Parathyroid adenoma (tissue), 2 donors: ENCODE data around the gene OPHN1.

Experiments
- H2AFZ ChIP-seq: fragments of 300-600 bp; sonication (generic); one replicate; pipeline ENCODE4 v1.7.0; 2017; ENCODE audit warnings: antibody characterized with exemption, mild to moderate bottlenecking
- H3K27ac ChIP-seq: fragments of 300-600 bp; sonication (generic); one replicate; pipeline ENCODE4 v1.7.0; 2017
- H3K27me3 ChIP-seq: fragments of 300-600 bp; sonication (generic); one replicate; pipeline ENCODE4 v1.7.0; 2017; ENCODE audit warnings: low read length; ENCODE audit not compliant: control insufficient read depth, insufficient read depth
- H3K36me3 ChIP-seq: fragments of 300-600 bp; sonication (generic); one replicate; pipeline ENCODE4 v1.7.0; 2017; ENCODE audit warnings: low read length; ENCODE audit not compliant: control insufficient read depth, insufficient read depth
- H3K4me1 ChIP-seq: fragments of 300-600 bp; sonication (generic); one replicate; pipeline ENCODE4 v1.7.0; 2017; ENCODE audit warnings: control low read depth
- H3K4me2 ChIP-seq: fragments of 300-600 bp; sonication (generic); one replicate; pipeline ENCODE4 v1.7.0; 2017; ENCODE audit warnings: low read length
- H3K4me3 ChIP-seq: fragments of 300-600 bp; sonication (generic); one replicate; pipeline ENCODE4 v1.7.0; 2017; ENCODE audit warnings: low read depth, low read length
- H3K79me2 ChIP-seq: fragments of 300-600 bp; sonication (generic); one replicate; pipeline ENCODE4 v1.7.0; 2017; ENCODE audit warnings: control low read depth
- H3K9ac ChIP-seq: fragments of 300-600 bp; sonication (generic); one replicate; pipeline ENCODE4 v1.7.0; 2017; ENCODE audit warnings: mild to moderate bottlenecking
- H3K9me3 ChIP-seq: fragments of 300-600 bp; sonication (generic); one replicate; pipeline ENCODE4 v1.7.0; 2017; ENCODE audit warnings: low read length; ENCODE audit not compliant: control insufficient read depth
- TF ChIP-seq, protein P1 (sequence below): fragments of 300-600 bp; sonication (generic); IDR thresholded peaks from one replicate; pipeline ENCODE4 v1.7.0; 2017; ENCODE audit warnings: antibody characterized with exemption, mild to moderate bottlenecking
- donor health status: primary hyperparathyroidism.

The OPHN1 gene

DNA sequence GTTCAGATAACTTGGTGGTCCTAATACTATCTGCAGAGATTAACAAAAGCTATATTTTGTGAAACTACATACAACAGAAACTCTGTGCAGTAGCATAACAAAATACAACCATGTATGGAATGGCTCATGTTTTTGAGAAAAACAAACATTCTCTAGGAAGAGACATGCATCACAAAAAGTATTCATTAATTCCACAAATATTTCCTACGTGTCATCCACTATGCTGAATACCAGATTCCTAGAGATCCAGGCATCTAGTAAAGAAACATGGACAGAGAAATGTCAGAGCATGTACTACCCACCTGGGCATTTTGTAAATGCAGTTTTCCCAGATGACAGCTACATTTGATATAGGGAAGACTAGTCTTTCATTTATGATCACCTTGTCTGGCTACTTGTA, 248.1 kb downstream of the OPHN1 start:
- H3K9me3 ChIP-seq, result no peaks in the 10 kb centered on the region

DNA sequence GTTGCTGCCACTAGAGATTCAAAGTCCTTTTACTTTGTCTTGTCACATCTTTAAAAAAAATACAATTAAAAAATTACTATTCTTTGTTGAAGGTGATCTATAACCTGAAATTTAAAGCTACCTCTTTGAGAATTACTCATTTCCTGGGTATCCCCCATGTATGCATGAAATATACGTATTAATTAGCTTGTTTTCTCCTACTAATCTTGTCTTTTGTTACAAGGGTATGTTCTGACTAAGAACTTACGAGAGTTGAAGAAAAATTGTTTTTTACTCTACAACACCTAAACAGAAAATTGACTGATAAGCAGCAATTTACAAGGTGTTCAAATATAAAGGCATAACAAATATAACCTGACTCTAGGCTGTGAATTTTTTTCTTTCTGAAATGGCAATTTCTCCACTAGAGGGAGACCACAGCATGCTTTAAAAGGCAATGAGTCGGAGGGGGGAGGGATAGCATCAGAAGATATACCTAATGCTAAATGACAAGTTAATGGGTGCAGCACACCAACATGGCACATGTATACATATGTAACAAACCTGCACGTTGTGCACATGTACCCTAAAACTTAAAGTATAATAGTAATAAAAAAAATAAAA, 249.6 kb downstream of the OPHN1 start:
- no peaks in the 10 kb centered on the region for H3K9me3 ChIP-seq
- no peak overlapping the region for H3K9ac ChIP-seq
- H3K4me2 ChIP-seq, result no peak overlapping the region
- no peaks in the 10 kb centered on the region for H3K27me3 ChIP-seq
- no peaks in the 10 kb centered on the region for H3K36me3 ChIP-seq
- no peaks in the 10 kb centered on the region for H3K79me2 ChIP-seq
- no peak overlapping the region for H2AFZ ChIP-seq
- H3K4me1 ChIP-seq, result no peaks in the 10 kb centered on the region
- H3K27ac ChIP-seq, result no peak overlapping the region
- TF ChIP-seq, protein P1, sequence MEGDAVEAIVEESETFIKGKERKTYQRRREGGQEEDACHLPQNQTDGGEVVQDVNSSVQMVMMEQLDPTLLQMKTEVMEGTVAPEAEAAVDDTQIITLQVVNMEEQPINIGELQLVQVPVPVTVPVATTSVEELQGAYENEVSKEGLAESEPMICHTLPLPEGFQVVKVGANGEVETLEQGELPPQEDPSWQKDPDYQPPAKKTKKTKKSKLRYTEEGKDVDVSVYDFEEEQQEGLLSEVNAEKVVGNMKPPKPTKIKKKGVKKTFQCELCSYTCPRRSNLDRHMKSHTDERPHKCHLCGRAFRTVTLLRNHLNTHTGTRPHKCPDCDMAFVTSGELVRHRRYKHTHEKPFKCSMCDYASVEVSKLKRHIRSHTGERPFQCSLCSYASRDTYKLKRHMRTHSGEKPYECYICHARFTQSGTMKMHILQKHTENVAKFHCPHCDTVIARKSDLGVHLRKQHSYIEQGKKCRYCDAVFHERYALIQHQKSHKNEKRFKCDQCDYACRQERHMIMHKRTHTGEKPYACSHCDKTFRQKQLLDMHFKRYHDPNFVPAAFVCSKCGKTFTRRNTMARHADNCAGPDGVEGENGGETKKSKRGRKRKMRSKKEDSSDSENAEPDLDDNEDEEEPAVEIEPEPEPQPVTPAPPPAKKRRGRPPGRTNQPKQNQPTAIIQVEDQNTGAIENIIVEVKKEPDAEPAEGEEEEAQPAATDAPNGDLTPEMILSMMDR, result peak; percentile 27
- no peak overlapping the region for H3K4me3 ChIP-seq

More for the DNA sequence above, 248.1 kb downstream of the OPHN1 start:
- H3K4me2 ChIP-seq, result no peak overlapping the region
- no peak overlapping the region for H2AFZ ChIP-seq
- no peaks in the 10 kb centered on the region for H3K27me3 ChIP-seq
- H3K9ac ChIP-seq, result no peak overlapping the region
- TF ChIP-seq, protein P1, result no peak
- no peaks in the 10 kb centered on the region for H3K36me3 ChIP-seq
- H3K27ac ChIP-seq, result no peak overlapping the region
- no peaks in the 10 kb centered on the region for H3K4me1 ChIP-seq
- H3K79me2 ChIP-seq, result no peaks in the 10 kb centered on the region
- no peak overlapping the region for H3K4me3 ChIP-seq

DNA sequence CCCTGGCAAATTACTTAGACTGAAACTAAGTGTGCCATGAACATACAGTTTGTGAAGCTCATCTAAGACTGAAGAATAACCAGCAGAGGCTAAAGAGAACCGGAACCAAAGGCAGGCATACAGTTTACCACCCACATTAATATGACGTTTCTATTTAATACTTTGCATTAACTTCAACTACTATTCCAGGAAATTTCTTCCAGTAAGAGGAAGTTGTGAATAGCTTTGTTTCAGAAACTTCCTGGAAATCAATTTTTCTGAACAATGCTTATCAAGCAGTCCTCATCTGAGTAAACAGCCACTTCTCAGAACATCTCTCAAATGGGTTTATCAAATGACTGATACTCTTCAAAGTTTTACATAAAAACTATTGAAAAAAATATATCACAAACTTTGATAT, 252.7 kb downstream of the OPHN1 start:
- Histone ChIP-seq H3K27ac (no peak overlapping the region), H3K36me3 (no peaks in the 10 kb centered on the region), H3K9me3 (no peaks in the 10 kb centered on the region), H3K4me1 (no peaks in the 10 kb centered on the region), H3K4me2 (no peak overlapping the region), H3K4me3 (no peak overlapping the region), H3K27me3 (no peaks in the 10 kb centered on the region), H3K79me2 (no peaks in the 10 kb centered on the region), H2AFZ (no peak overlapping the region), H3K9ac (no peak overlapping the region)
- TF ChIP-seq, protein P1, result no peak

DNA sequence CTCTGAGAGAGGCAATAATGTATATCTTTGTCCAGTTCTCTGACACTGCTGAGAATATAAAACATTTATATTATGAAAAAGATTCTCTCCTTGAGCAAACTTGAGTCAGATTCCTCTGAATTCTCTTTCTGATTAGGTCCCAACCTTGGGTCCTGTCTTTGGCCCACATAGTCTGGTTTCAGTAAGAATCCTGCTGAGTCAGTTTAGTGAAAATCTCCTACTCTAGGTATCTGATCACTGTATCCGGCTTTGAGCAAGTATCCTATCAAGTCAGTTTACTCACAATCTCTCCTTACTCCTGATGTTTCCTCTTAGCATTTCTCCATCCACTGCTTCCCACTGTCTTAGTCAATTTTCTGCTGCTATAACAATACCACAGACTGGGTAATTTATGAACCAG, 253.9 kb downstream of the OPHN1 start:
- H3K27me3 ChIP-seq, result no peaks in the 10 kb centered on the region
- no peak overlapping the region for H3K9ac ChIP-seq
- TF ChIP-seq, protein P1, result no peak
- H3K4me3 ChIP-seq, result no peak overlapping the region
- H3K4me2 ChIP-seq, result no peak overlapping the region
- no peak overlapping the region for H2AFZ ChIP-seq
- no peaks in the 10 kb centered on the region for H3K4me1 ChIP-seq
- H3K36me3 ChIP-seq, result no peaks in the 10 kb centered on the region
- no peak overlapping the region for H3K27ac ChIP-seq
- no peaks in the 10 kb centered on the region for H3K79me2 ChIP-seq
- H3K9me3 ChIP-seq, result no peaks in the 10 kb centered on the region

DNA sequence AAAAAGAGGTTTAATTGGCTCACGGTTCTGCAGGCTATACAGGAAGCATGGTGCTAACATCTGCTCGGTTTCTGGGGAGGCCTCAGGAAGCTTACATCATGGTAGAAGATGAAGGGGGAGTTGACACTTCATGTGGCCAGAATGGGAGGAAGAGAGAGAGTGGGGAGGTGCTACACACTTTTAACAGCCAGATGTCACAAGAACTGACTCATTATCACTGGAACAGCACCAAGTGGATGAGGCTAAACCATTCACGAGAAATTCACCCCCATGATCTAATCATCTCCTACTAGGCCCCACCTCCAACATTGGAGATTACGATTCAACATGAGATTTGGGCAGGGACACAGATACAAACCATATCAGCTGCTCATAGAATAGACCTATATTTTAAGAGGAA, 255.8 kb downstream of the OPHN1 start:
- Histone ChIP-seq H3K27me3 (no peaks in the 10 kb centered on the region), H3K4me2 (no peak overlapping the region), H3K27ac (no peak overlapping the region), H3K79me2 (no peaks in the 10 kb centered on the region), H3K36me3 (no peaks in the 10 kb centered on the region), H2AFZ (no peak overlapping the region), H3K4me1 (no peaks in the 10 kb centered on the region), H3K4me3 (no peak overlapping the region), H3K9ac (no peak overlapping the region), H3K9me3 (no peaks in the 10 kb centered on the region)
- TF ChIP-seq, protein P1, result no peak
